Measurements from ENCODE around the gene REC114.
"Not testable (repeated sequence)": the region's sequence is repeated elsewhere in the genome, so short reads cannot be mapped to it uniquely, and the experiment has no call there.

REC114 gene

GRCh38 chr15:73400222-73400621 is 42.7 kb upstream of the REC114 start:
- not testable (repeated sequence) for H3K79me1 ChIP-seq (ENCODE audit: low read length); H3K4me1 ChIP-seq (ENCODE audit: control insufficient read depth, low read depth, low read length); H3K4ac ChIP-seq (ENCODE audit: low read depth, low read length); H3K56ac ChIP-seq (ENCODE audit: low read length); H3K4me3 ChIP-seq (ENCODE audit: low read length); DNase-seq; H4K8ac ChIP-seq (ENCODE audit: low read depth, low read length); H2BK5ac ChIP-seq (ENCODE audit: low read length); H2AK5ac ChIP-seq (ENCODE audit: low read length); H3K27me3 ChIP-seq (ENCODE audit: insufficient read depth, low read length, poor library complexity); H2BK15ac ChIP-seq (replicated peaks; ENCODE audit: low read depth); H3K36me3 ChIP-seq (ENCODE audit: control insufficient read depth, insufficient read depth, low read length); H3K9ac ChIP-seq (ENCODE audit: low read length); H3K4me2 ChIP-seq (ENCODE audit: low read length); H3K23ac ChIP-seq (ENCODE audit: low read length); H3K27ac ChIP-seq (ENCODE audit: low read depth, low read length); H3K18ac ChIP-seq (ENCODE audit: low read length); H2BK120ac ChIP-seq (ENCODE audit: low read depth, low read length); H4K5ac ChIP-seq (ENCODE audit: low read length); H3K79me2 ChIP-seq (ENCODE audit: control insufficient read depth, insufficient read depth, low read length)
- no CpG with 5 or more reads among the region's 6 CpGs for WGBS (ENCODE audit: extremely low coverage, insufficient coverage, low lambda C conversion rate)

GRCh38 chr15:73403171-73403570 is 39.8 kb upstream of the REC114 start:
- Histone ChIP-seq H3K18ac (ENCODE audit: low read length) (no peak overlapping the region), H2BK5ac (ENCODE audit: low read length) (no peak overlapping the region), H4K8ac (ENCODE audit: low read depth, low read length) (no peak overlapping the region), H3K4ac (ENCODE audit: low read depth, low read length) (no peak overlapping the region), H2BK15ac (replicated peaks; ENCODE audit: low read depth) (no peak overlapping the region), H3K9ac (ENCODE audit: low read length) (no peak overlapping the region), H3K4me3 (ENCODE audit: low read length) (no peak overlapping the region), H3K36me3 (ENCODE audit: control insufficient read depth, insufficient read depth, low read length) (no peaks in the 10 kb centered on the region), H4K5ac (ENCODE audit: low read length) (no peak overlapping the region), H3K79me1 (ENCODE audit: low read length) (no peaks in the 10 kb centered on the region), H2AK5ac (ENCODE audit: low read length) (no peak overlapping the region), H3K4me2 (ENCODE audit: low read length) (no peak overlapping the region), H3K79me2 (ENCODE audit: control insufficient read depth, insufficient read depth, low read length) (no peaks in the 10 kb centered on the region), H2BK120ac (ENCODE audit: low read depth, low read length) (no peak overlapping the region), H3K56ac (ENCODE audit: low read length) (no peak overlapping the region), H3K27me3 (ENCODE audit: insufficient read depth, low read length, poor library complexity) (no peaks in the 10 kb centered on the region), H3K23ac (ENCODE audit: low read length) (no peak overlapping the region), H3K27ac (ENCODE audit: low read depth, low read length) (no peak overlapping the region), H3K4me1 (ENCODE audit: control insufficient read depth, low read depth, low read length) (no peaks in the 10 kb centered on the region)
- DNase-seq, result no peak

GRCh38 chr15:73414876-73415275 is 28.1 kb upstream of the REC114 start:
- no peak overlapping the region for H3K4me3 ChIP-seq (ENCODE audit: low read length)
- no CpG with 5 or more reads among the region's 3 CpGs for WGBS (ENCODE audit: extremely low coverage, insufficient coverage, low lambda C conversion rate)

GRCh38 chr15:73424506-73424905 is 18.5 kb upstream of the REC114 start:
- DNase-seq, result no peak
- H2BK5ac ChIP-seq (ENCODE audit: low read length), result no peak overlapping the region
- no CpG with 5 or more reads among the region's 1 CpG for WGBS (ENCODE audit: extremely low coverage, insufficient coverage, low lambda C conversion rate)
- no peaks in the 10 kb centered on the region for H3K27me3 ChIP-seq (ENCODE audit: insufficient read depth, low read length, poor library complexity)
- no peak overlapping the region for H3K56ac ChIP-seq (ENCODE audit: low read length)
- no peaks in the 10 kb centered on the region for H3K79me2 ChIP-seq (ENCODE audit: control insufficient read depth, insufficient read depth, low read length)
- no peaks in the 10 kb centered on the region for H3K79me1 ChIP-seq (ENCODE audit: low read length)
- no peak overlapping the region for H2AK5ac ChIP-seq (ENCODE audit: low read length)
- H3K36me3 ChIP-seq (ENCODE audit: control insufficient read depth, insufficient read depth, low read length), result no peaks in the 10 kb centered on the region
- no peak overlapping the region for H4K8ac ChIP-seq (ENCODE audit: low read depth, low read length)
- H3K4ac ChIP-seq (ENCODE audit: low read depth, low read length), result no peak overlapping the region
- H3K9ac ChIP-seq (ENCODE audit: low read length), result no peak overlapping the region
- no peak overlapping the region for H3K4me3 ChIP-seq (ENCODE audit: low read length)
- H3K18ac ChIP-seq (ENCODE audit: low read length), result no peak overlapping the region
- H3K4me2 ChIP-seq (ENCODE audit: low read length), result no peak overlapping the region
- H3K23ac ChIP-seq (ENCODE audit: low read length), result no peak overlapping the region
- H3K27ac ChIP-seq (ENCODE audit: low read depth, low read length), result no peak overlapping the region
- no peak overlapping the region for H4K5ac ChIP-seq (ENCODE audit: low read length)
- no peak overlapping the region for H2BK120ac ChIP-seq (ENCODE audit: low read depth, low read length)
- no peaks in the 10 kb centered on the region for H3K4me1 ChIP-seq (ENCODE audit: control insufficient read depth, low read depth, low read length)
- no peak overlapping the region for H2BK15ac ChIP-seq (replicated peaks; ENCODE audit: low read depth)

More at GRCh38 chr15:73414876-73415275, 28.1 kb upstream of the REC114 start:
- H3K79me1 ChIP-seq (ENCODE audit: low read length), result no peaks in the 10 kb centered on the region
- H3K4me1 ChIP-seq (ENCODE audit: control insufficient read depth, low read depth, low read length), result no peaks in the 10 kb centered on the region
- no peak overlapping the region for H2AK5ac ChIP-seq (ENCODE audit: low read length)
- no peak overlapping the region for H3K56ac ChIP-seq (ENCODE audit: low read length)
- H2BK120ac ChIP-seq (ENCODE audit: low read depth, low read length), result no peak overlapping the region
- no peak for DNase-seq
- no peaks in the 10 kb centered on the region for H3K36me3 ChIP-seq (ENCODE audit: control insufficient read depth, insufficient read depth, low read length)
- H3K23ac ChIP-seq (ENCODE audit: low read length), result no peak overlapping the region
- no peak overlapping the region for H3K4ac ChIP-seq (ENCODE audit: low read depth, low read length)
- no peak overlapping the region for H4K5ac ChIP-seq (ENCODE audit: low read length)
- H2BK5ac ChIP-seq (ENCODE audit: low read length), result no peak overlapping the region
- no peak overlapping the region for H2BK15ac ChIP-seq (replicated peaks; ENCODE audit: low read depth)
- H3K18ac ChIP-seq (ENCODE audit: low read length), result no peak overlapping the region
- no peak overlapping the region for H3K9ac ChIP-seq (ENCODE audit: low read length)
- H3K27me3 ChIP-seq (ENCODE audit: insufficient read depth, low read length, poor library complexity), result no peaks in the 10 kb centered on the region
- no peak overlapping the region for H3K4me2 ChIP-seq (ENCODE audit: low read length)
- no peak overlapping the region for H3K27ac ChIP-seq (ENCODE audit: low read depth, low read length)
- no peaks in the 10 kb centered on the region for H3K79me2 ChIP-seq (ENCODE audit: control insufficient read depth, insufficient read depth, low read length)
- H4K8ac ChIP-seq (ENCODE audit: low read depth, low read length), result no peak overlapping the region

- no peak overlapping the region for H3K56ac ChIP-seq (ENCODE audit: low read length)
- H3K79me2 ChIP-seq (ENCODE audit: control insufficient read depth, insufficient read depth, low read length), result no peaks in the 10 kb centered on the region
- no peak overlapping the region for H3K9ac ChIP-seq (ENCODE audit: low read length)
- WGBS (ENCODE audit: extremely low coverage, insufficient coverage, low lambda C conversion rate), result no CpG with 5 or more reads among the region's 2 CpGs
- H3K79me1 ChIP-seq (ENCODE audit: low read length), result no peaks in the 10 kb centered on the region
- no peak overlapping the region for H4K8ac ChIP-seq (ENCODE audit: low read depth, low read length)
- no peak overlapping the region for H3K4ac ChIP-seq (ENCODE audit: low read depth, low read length)
- H2BK5ac ChIP-seq (ENCODE audit: low read length), result no peak overlapping the region
- no peak for DNase-seq
- no peaks in the 10 kb centered on the region for H3K36me3 ChIP-seq (ENCODE audit: control insufficient read depth, insufficient read depth, low read length)
- H3K27ac ChIP-seq (ENCODE audit: low read depth, low read length), result no peak overlapping the region
- H3K27me3 ChIP-seq (ENCODE audit: insufficient read depth, low read length, poor library complexity), result no peaks in the 10 kb centered on the region
- no peak overlapping the region for H2BK15ac ChIP-seq (replicated peaks; ENCODE audit: low read depth)
- no peak overlapping the region for H2BK120ac ChIP-seq (ENCODE audit: low read depth, low read length)
- no peak overlapping the region for H4K5ac ChIP-seq (ENCODE audit: low read length)
- no peaks in the 10 kb centered on the region for H3K4me1 ChIP-seq (ENCODE audit: control insufficient read depth, low read depth, low read length)
- H3K23ac ChIP-seq (ENCODE audit: low read length), result no peak overlapping the region
- H3K4me3 ChIP-seq (ENCODE audit: low read length), result no peak overlapping the region
- H3K4me2 ChIP-seq (ENCODE audit: low read length), result no peak overlapping the region
- H2AK5ac ChIP-seq (ENCODE audit: low read length), result no peak overlapping the region
- H3K18ac ChIP-seq (ENCODE audit: low read length), result no peak overlapping the region
Observed at GRCh38 chr15:73425510-73425909, 17.5 kb upstream of the REC114 start.

- Histone ChIP-seq H3K4me1 (ENCODE audit: control insufficient read depth, low read depth, low read length) (no peaks in the 10 kb centered on the region), H3K18ac (ENCODE audit: low read length) (no peak overlapping the region), H3K79me1 (ENCODE audit: low read length) (no peaks in the 10 kb centered on the region), H3K56ac (ENCODE audit: low read length) (no peak overlapping the region), H3K4ac (ENCODE audit: low read depth, low read length) (no peak overlapping the region), H3K4me3 (ENCODE audit: low read length) (no peak overlapping the region), H3K27ac (ENCODE audit: low read depth, low read length) (no peak overlapping the region), H3K27me3 (ENCODE audit: insufficient read depth, low read length, poor library complexity) (no peaks in the 10 kb centered on the region), H3K36me3 (ENCODE audit: control insufficient read depth, insufficient read depth, low read length) (no peaks in the 10 kb centered on the region), H3K79me2 (ENCODE audit: control insufficient read depth, insufficient read depth, low read length) (no peaks in the 10 kb centered on the region), H2AK5ac (ENCODE audit: low read length) (no peak overlapping the region), H2BK120ac (ENCODE audit: low read depth, low read length) (no peak overlapping the region), H3K4me2 (ENCODE audit: low read length) (no peak overlapping the region), H4K5ac (ENCODE audit: low read length) (no peak overlapping the region), H2BK5ac (ENCODE audit: low read length) (no peak overlapping the region), H2BK15ac (replicated peaks; ENCODE audit: low read depth) (no peak overlapping the region), H3K23ac (ENCODE audit: low read length) (no peak overlapping the region), H3K9ac (ENCODE audit: low read length) (no peak overlapping the region), H4K8ac (ENCODE audit: low read depth, low read length) (no peak overlapping the region)
- no CpG with 5 or more reads among the region's 5 CpGs for WGBS (ENCODE audit: extremely low coverage, insufficient coverage, low lambda C conversion rate)
- no peak for DNase-seq
Observed at GRCh38 chr15:73426323-73426994, 16.5 kb upstream of the REC114 start.

Measured in mesendoderm (in vitro differentiated cells).